Measurements from ENCODE around the gene KLHL20.
"Not testable (repeated sequence)": the region's sequence is repeated elsewhere in the genome, so short reads cannot be mapped to it uniquely, and the experiment has no call there.

DNA sequence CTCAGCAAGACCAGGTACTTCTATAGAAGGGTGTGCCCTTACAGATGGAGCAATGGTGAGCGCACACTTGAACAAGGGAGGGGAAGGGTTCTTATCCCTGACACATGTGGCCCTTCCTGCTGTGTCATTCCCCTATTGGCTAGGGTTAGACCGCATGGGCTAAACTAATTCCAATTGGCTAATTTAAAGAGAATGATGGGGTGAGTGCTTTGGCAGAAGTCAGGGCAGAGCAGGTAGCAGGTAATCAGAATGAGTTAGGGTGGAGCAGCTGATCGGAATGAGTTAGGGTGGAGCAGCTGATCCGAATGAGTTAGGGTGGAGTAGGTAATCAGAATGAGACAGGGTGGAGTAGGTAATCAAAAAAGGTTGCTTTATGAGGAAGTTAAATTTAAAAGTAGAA lies 30.9 kb upstream of the KLHL20 start:
- TF ChIP-seq, protein P1, sequence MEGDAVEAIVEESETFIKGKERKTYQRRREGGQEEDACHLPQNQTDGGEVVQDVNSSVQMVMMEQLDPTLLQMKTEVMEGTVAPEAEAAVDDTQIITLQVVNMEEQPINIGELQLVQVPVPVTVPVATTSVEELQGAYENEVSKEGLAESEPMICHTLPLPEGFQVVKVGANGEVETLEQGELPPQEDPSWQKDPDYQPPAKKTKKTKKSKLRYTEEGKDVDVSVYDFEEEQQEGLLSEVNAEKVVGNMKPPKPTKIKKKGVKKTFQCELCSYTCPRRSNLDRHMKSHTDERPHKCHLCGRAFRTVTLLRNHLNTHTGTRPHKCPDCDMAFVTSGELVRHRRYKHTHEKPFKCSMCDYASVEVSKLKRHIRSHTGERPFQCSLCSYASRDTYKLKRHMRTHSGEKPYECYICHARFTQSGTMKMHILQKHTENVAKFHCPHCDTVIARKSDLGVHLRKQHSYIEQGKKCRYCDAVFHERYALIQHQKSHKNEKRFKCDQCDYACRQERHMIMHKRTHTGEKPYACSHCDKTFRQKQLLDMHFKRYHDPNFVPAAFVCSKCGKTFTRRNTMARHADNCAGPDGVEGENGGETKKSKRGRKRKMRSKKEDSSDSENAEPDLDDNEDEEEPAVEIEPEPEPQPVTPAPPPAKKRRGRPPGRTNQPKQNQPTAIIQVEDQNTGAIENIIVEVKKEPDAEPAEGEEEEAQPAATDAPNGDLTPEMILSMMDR (IDR thresholded peaks at IDR 0.05): not testable (repeated sequence)
- TF ChIP-seq ZFX (IDR thresholded peaks at IDR 0.05; ENCODE audit: borderline replicate concordance): not testable (repeated sequence)

Data from 22Rv1 (cell line).